ENCODE measurements around the gene FAM107B.

Gene FAM107B

DNA sequence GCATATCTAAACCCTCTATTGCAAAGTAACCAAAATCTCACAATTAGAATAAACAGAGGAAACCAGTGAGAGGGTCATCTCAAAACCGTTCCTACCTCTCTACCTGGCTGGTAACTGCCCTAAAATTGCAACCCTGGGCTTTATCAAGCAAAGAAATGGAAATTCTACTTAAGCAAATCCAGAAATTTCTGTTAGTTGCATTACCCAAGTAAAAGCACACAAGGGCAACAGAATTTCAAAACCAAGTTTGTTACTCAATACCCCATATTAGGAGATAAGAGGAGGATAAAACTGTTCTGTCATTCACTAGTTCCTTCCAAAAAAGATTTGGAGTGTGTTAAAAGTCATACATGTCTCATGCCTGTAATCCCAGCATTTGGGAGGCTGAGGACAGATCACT, 195.3 kb downstream of the FAM107B start:
- H3K36me3 ChIP-seq (ENCODE audit: insufficient read depth, low read length): no peaks in the 10 kb centered on the region
- H3K27me3 ChIP-seq (ENCODE audit: control insufficient read depth in 1 of 2, insufficient read depth in 2 of 2, low read length in 2 of 2): no peaks in the 10 kb centered on the region
- H3K9ac ChIP-seq (ENCODE audit: low read length): no peak overlapping the region
- no peak overlapping the region for H3K4me3 ChIP-seq (ENCODE audit: low read depth in 1 of 2, low read length in 2 of 2)
- no peaks in the 10 kb centered on the region for H3K9me3 ChIP-seq (ENCODE audit: low read length)
- H3K4me1 ChIP-seq (ENCODE audit: insufficient read depth, low read length): peaks cover 13% of the 10 kb centered on the region
- no peak overlapping the region for H3K27ac ChIP-seq (ENCODE audit: low read depth, low read length)

GRCh38 chr10:14578060-14578952, 196.4 kb downstream of the FAM107B start:
- no peak overlapping the region for H3K9ac ChIP-seq (ENCODE audit: low read length)
- H3K9me3 ChIP-seq (ENCODE audit: low read length): no peaks in the 10 kb centered on the region
- H3K4me1 ChIP-seq (ENCODE audit: insufficient read depth, low read length): peaks cover 13% of the 10 kb centered on the region
- H3K4me3 ChIP-seq (ENCODE audit: low read depth in 1 of 2, low read length in 2 of 2): no peak overlapping the region
- H3K27me3 ChIP-seq (ENCODE audit: control insufficient read depth in 1 of 2, insufficient read depth in 2 of 2, low read length in 2 of 2): no peaks in the 10 kb centered on the region
- H3K36me3 ChIP-seq (ENCODE audit: insufficient read depth, low read length): no peaks in the 10 kb centered on the region
- no peak overlapping the region for H3K27ac ChIP-seq (ENCODE audit: low read depth, low read length)

GRCh38 chr10:14574885-14575284, 199.8 kb downstream of the FAM107B start:
- Histone ChIP-seq H3K4me3 (ENCODE audit: low read depth in 1 of 2, low read length in 2 of 2) (no peak overlapping the region), H3K27ac (ENCODE audit: low read depth, low read length) (no peak overlapping the region), H3K9ac (ENCODE audit: low read length) (no peak overlapping the region), H3K4me1 (ENCODE audit: insufficient read depth, low read length) (peaks cover 18% of the 10 kb centered on the region), H3K36me3 (ENCODE audit: insufficient read depth, low read length) (no peaks in the 10 kb centered on the region), H3K9me3 (ENCODE audit: low read length) (no peaks in the 10 kb centered on the region), H3K27me3 (ENCODE audit: control insufficient read depth in 1 of 2, insufficient read depth in 2 of 2, low read length in 2 of 2) (no peaks in the 10 kb centered on the region)

GRCh38 chr10:14574291-14574690, 200.4 kb downstream of the FAM107B start:
- Histone ChIP-seq H3K36me3 (ENCODE audit: insufficient read depth, low read length) (no peaks in the 10 kb centered on the region), H3K4me1 (ENCODE audit: insufficient read depth, low read length) (peaks cover 18% of the 10 kb centered on the region), H3K27me3 (ENCODE audit: control insufficient read depth in 1 of 2, insufficient read depth in 2 of 2, low read length in 2 of 2) (no peaks in the 10 kb centered on the region), H3K4me3 (ENCODE audit: low read depth in 1 of 2, low read length in 2 of 2) (no peak overlapping the region), H3K27ac (ENCODE audit: low read depth, low read length) (no peak overlapping the region), H3K9me3 (ENCODE audit: low read length) (no peaks in the 10 kb centered on the region), H3K9ac (ENCODE audit: low read length) (no peak overlapping the region)

- Histone ChIP-seq H3K9ac (ENCODE audit: low read length) (no peak overlapping the region), H3K27ac (ENCODE audit: low read depth, low read length) (no peak overlapping the region)
Observed at GRCh38 chr10:14573666-14574261, 200.9 kb downstream of the FAM107B start.

DNA sequence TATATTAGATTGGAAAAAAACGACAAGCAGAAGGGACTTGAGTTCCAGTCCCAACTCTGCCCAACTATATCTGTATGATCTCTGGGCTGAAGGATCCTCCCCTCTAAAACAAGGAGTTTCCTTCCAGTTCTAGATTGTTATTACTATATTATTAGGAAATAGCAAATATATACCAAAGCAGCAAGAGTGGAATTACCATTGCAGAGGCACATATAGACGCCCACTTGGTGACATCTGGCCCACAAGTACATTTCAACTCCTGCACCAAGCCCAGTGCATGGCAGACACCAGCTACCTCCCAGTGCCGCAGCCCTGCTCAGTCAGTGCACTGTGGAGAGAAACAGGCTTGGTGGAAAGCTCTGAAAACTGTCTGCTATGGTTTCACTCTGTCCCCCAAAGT, 201.9 kb downstream of the FAM107B start:
- Histone ChIP-seq H3K27me3 (ENCODE audit: control insufficient read depth in 1 of 2, insufficient read depth in 2 of 2, low read length in 2 of 2) (no peaks in the 10 kb centered on the region), H3K9ac (ENCODE audit: low read length) (no peak overlapping the region), H3K9me3 (ENCODE audit: low read length) (no peaks in the 10 kb centered on the region), H3K4me1 (ENCODE audit: insufficient read depth, low read length) (peaks cover 6% of the 10 kb centered on the region), H3K36me3 (ENCODE audit: insufficient read depth, low read length) (peaks cover 6% of the 10 kb centered on the region), H3K27ac (ENCODE audit: low read depth, low read length) (no peak overlapping the region), H3K4me3 (ENCODE audit: low read depth in 1 of 2, low read length in 2 of 2) (no peak overlapping the region)

More at GRCh38 chr10:14573666-14574261, 200.9 kb downstream of the FAM107B start:
- no peak overlapping the region for H3K4me3 ChIP-seq (ENCODE audit: low read depth in 1 of 2, low read length in 2 of 2)
- no peaks in the 10 kb centered on the region for H3K27me3 ChIP-seq (ENCODE audit: control insufficient read depth in 1 of 2, insufficient read depth in 2 of 2, low read length in 2 of 2)
- peaks cover 15% of the 10 kb centered on the region for H3K4me1 ChIP-seq (ENCODE audit: insufficient read depth, low read length)
- H3K36me3 ChIP-seq (ENCODE audit: insufficient read depth, low read length): no peaks in the 10 kb centered on the region
- no peaks in the 10 kb centered on the region for H3K9me3 ChIP-seq (ENCODE audit: low read length)

GRCh38 chr10:14571866-14572507, 202.7 kb downstream of the FAM107B start:
- no peaks in the 10 kb centered on the region for H3K27me3 ChIP-seq (ENCODE audit: control insufficient read depth in 1 of 2, insufficient read depth in 2 of 2, low read length in 2 of 2)
- no peaks in the 10 kb centered on the region for H3K9me3 ChIP-seq (ENCODE audit: low read length)
- peaks cover 9% of the 10 kb centered on the region for H3K36me3 ChIP-seq (ENCODE audit: insufficient read depth, low read length)
- no peak overlapping the region for H3K9ac ChIP-seq (ENCODE audit: low read length)
- peaks cover 5% of the 10 kb centered on the region for H3K4me1 ChIP-seq (ENCODE audit: insufficient read depth, low read length)
- no peak overlapping the region for H3K27ac ChIP-seq (ENCODE audit: low read depth, low read length)
- H3K4me3 ChIP-seq (ENCODE audit: low read depth in 1 of 2, low read length in 2 of 2): no peak overlapping the region

DNA sequence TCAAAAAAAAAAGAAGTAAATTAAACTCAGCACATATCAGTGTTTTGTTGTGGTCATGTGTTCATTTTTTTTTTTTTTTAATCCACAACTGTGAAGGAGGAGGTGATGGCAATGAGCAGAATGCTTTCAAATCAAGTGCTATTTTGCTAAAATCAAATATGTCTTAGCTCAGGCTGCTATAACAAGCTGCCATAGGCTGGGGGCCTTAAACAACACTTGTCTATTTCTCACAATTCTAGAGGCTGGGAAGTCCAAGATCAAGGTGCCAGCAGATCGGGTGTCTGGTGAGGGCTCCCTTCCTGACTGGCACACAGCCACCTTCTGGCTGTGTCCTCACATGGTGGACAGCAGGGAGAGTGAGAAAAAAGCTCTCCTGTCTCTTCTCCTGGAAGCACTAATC, 203.9 kb downstream of the FAM107B start:
- Histone ChIP-seq H3K9me3 (ENCODE audit: low read length) (no peaks in the 10 kb centered on the region), H3K4me3 (ENCODE audit: low read depth in 1 of 2, low read length in 2 of 2) (no peak overlapping the region), H3K9ac (ENCODE audit: low read length) (no peak overlapping the region), H3K4me1 (ENCODE audit: insufficient read depth, low read length) (peaks cover 5% of the 10 kb centered on the region), H3K36me3 (ENCODE audit: insufficient read depth, low read length) (peaks cover 14% of the 10 kb centered on the region), H3K27me3 (ENCODE audit: control insufficient read depth in 1 of 2, insufficient read depth in 2 of 2, low read length in 2 of 2) (no peaks in the 10 kb centered on the region), H3K27ac (ENCODE audit: low read depth, low read length) (no peak overlapping the region)

- Histone ChIP-seq H3K9me3 (ENCODE audit: low read length) (no peaks in the 10 kb centered on the region), H3K27me3 (ENCODE audit: control insufficient read depth in 1 of 2, insufficient read depth in 2 of 2, low read length in 2 of 2) (no peaks in the 10 kb centered on the region), H3K27ac (ENCODE audit: low read depth, low read length) (no peak overlapping the region), H3K4me3 (ENCODE audit: low read depth in 1 of 2, low read length in 2 of 2) (no peak overlapping the region), H3K4me1 (ENCODE audit: insufficient read depth, low read length) (peaks cover 14% of the 10 kb centered on the region), H3K36me3 (ENCODE audit: insufficient read depth, low read length) (peaks cover 14% of the 10 kb centered on the region), H3K9ac (ENCODE audit: low read length) (no peak overlapping the region)
Observed at GRCh38 chr10:14569274-14570060, 205.2 kb downstream of the FAM107B start.

DNA sequence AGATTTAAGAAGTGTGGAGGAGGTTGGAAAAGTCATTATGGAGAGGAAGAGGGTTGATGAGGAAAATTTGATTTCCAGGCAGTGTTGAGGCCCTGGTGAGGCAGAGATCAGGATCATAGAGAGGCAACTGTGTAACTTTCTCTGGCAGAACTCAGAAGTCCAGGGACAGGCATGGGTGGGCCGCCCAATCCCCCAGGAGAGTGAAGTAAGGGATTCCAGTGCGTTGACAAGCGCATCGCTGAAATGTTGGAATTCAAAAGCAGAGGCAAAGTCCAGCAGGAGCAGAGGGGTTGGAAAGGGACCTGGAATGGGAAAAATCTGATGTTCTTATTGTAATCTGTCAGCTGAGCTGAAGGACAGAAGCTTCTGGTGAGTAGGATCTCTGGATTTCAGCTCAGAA, 207.3 kb downstream of the FAM107B start:
- peaks cover 14% of the 10 kb centered on the region for H3K36me3 ChIP-seq (ENCODE audit: insufficient read depth, low read length)
- no peaks in the 10 kb centered on the region for H3K27me3 ChIP-seq (ENCODE audit: control insufficient read depth in 1 of 2, insufficient read depth in 2 of 2, low read length in 2 of 2)
- H3K27ac ChIP-seq (ENCODE audit: low read depth, low read length): no peak overlapping the region
- H3K4me3 ChIP-seq (ENCODE audit: low read depth in 1 of 2, low read length in 2 of 2): no peak overlapping the region
- no peaks in the 10 kb centered on the region for H3K9me3 ChIP-seq (ENCODE audit: low read length)
- no peak overlapping the region for H3K9ac ChIP-seq (ENCODE audit: low read length)
- H3K4me1 ChIP-seq (ENCODE audit: insufficient read depth, low read length): peaks cover 14% of the 10 kb centered on the region

DNA sequence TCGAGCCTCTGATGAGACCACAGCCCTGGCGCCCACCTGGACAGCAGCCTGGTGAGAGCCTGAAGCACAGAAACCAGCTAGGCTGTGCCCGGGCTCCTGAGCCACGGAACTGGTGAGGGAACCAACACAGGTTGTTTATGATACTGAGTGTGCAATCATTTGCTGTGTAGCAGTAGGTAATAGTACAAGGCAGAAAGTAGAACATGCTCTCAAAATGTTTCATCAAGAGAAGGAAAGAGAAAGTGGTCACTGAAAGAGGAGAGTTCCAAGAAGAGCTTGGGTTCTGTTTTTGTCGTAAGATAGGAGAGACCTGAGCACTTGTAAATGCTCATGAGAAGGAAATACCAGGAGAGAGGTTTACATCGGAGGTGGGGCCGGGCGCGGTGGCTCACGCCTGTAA, 208.2 kb downstream of the FAM107B start:
- no peaks in the 10 kb centered on the region for H3K27me3 ChIP-seq (ENCODE audit: control insufficient read depth in 1 of 2, insufficient read depth in 2 of 2, low read length in 2 of 2)
- H3K27ac ChIP-seq (ENCODE audit: low read depth, low read length): no peak overlapping the region
- H3K4me1 ChIP-seq (ENCODE audit: insufficient read depth, low read length): peaks cover 9% of the 10 kb centered on the region
- H3K9ac ChIP-seq (ENCODE audit: low read length): no peak overlapping the region
- no peak overlapping the region for H3K4me3 ChIP-seq (ENCODE audit: low read depth in 1 of 2, low read length in 2 of 2)
- peaks cover 14% of the 10 kb centered on the region for H3K36me3 ChIP-seq (ENCODE audit: insufficient read depth, low read length)
- H3K9me3 ChIP-seq (ENCODE audit: low read length): no peaks in the 10 kb centered on the region

Measured in muscle layer of colon (tissue), 2 donors.